NT2/D1 (cell line): Measurements from ENCODE around the gene RAD50.

ENCODE experiments used
- SUZ12 ChIP-seq: IDR thresholded peaks from 2 replicates; pipeline ENCODE4 v1.6.1; 2011; ENCODE audit not compliant: insufficient read length, insufficient read depth; ENCODE audit errors: extremely low read depth
- YY1 ChIP-seq: IDR thresholded peaks from 2 replicates; pipeline ENCODE4 v1.6.1; 2011; ENCODE audit not compliant: insufficient read length, insufficient read depth
- ZNF274 ChIP-seq: IDR thresholded peaks from 2 replicates; pipeline ENCODE4 v1.6.1; 2011; ENCODE audit warnings: mild to moderate bottlenecking, low read depth, low read length

DNA sequence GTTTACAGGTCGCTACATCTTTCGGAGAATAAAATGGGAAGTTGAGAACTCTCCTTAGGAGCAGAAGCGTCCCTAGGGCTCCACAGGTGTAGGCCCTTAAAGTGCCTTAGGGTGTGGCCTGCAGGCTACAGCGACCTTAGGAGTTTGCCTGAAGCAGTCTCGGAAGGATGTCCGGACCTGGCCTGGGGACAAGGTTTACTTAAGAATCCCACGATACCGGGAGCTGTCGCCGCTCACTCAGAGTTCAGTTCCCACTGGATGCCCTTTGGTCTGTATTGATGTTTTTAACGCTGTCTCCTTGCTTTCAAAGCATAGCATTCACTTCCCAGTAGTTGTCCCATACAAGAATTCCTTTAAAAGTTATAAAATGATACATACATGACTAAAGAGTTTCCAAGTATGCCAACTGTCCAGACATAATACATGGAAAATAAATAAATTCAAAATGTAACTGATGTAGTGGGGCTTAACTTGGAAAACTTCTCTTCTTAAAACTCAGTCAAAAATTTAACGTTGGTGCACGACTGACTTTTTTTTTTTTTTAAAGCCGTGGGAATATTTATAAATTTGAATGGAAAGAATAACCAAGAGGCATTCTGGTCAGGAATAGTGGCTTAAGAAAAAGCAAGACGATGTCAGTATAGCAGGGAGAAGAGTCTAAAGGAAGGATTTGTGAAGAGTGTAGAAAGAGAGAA, 848 bp downstream of the RAD50 start:
- TF ChIP-seq YY1 (no peak), SUZ12 (no peak), ZNF274 (no peak)
